BLaER1 (cell line): ENCODE data around the gene NDUFV3.
"Not testable (repeated sequence)": the region's sequence is repeated elsewhere in the genome, so short reads cannot be mapped to it uniquely, and the experiment has no call there.

ENCODE experiments used
- H3K27ac ChIP-seq: shearing (Covaris generic); formaldehyde crosslinking; 2 replicates; pipeline ENCODE4 v1.8.1; 2022
- H3K27me3 ChIP-seq: shearing (Covaris generic); formaldehyde crosslinking; 2 replicates; pipeline ENCODE4 v1.8.1; 2022
- H3K36me3 ChIP-seq: shearing (Covaris generic); formaldehyde crosslinking; 2 replicates; pipeline ENCODE4 v1.8.1; 2022
- H3K4me1 ChIP-seq: shearing (Covaris generic); formaldehyde crosslinking; 2 replicates; pipeline ENCODE4 v1.8.1; 2022
- H3K4me2 ChIP-seq: shearing (Covaris generic); formaldehyde crosslinking; 2 replicates; pipeline ENCODE4 v1.8.1; 2022
- H3K4me3 ChIP-seq: shearing (Covaris generic); formaldehyde crosslinking; 2 replicates; pipeline ENCODE4 v1.8.1; 2022
- H3K9ac ChIP-seq: shearing (Covaris generic); formaldehyde crosslinking; 2 replicates; pipeline ENCODE4 v1.8.1; 2022
- H3K9me3 ChIP-seq: shearing (Covaris generic); formaldehyde crosslinking; 2 replicates; pipeline ENCODE4 v1.8.1; 2022
- H4K20me1 ChIP-seq: shearing (Covaris generic); formaldehyde crosslinking; 2 replicates; pipeline ENCODE4 v1.8.1; 2022
- Cebpa-rat ChIP-seq: shearing (Covaris generic); IDR thresholded peaks from 2 replicates; pipeline ENCODE4 v1.8.1; 2022

Gene NDUFV3

DNA sequence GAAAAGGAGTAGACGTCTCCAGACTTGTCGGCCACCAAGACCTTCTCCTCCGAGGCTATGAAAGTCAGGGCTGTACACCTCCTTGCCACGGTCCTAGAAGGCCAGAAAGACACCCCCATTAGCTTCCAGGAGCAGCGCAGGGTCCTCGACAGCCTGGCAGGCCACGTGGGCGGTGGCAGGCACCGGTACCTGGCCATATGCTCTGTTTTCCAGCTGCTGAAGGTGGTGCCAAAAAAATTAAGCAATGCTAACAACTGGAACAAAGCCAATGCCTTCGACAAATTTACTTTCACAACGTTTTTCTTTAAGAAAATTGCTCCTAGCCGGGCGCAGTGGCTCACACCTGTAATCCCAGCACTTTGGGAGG is 29.6 kb upstream of the NDUFV3 start:
- H3K9ac ChIP-seq = no peak overlapping the region
- TF ChIP-seq Cebpa-rat = no peak
- H3K27me3 ChIP-seq = no peaks in the 10 kb centered on the region
- H3K4me2 ChIP-seq = no peak overlapping the region
- peaks cover 89% of the 10 kb centered on the region for H4K20me1 ChIP-seq
- peaks cover 82% of the 10 kb centered on the region for H3K36me3 ChIP-seq
- no peak overlapping the region for H3K27ac ChIP-seq
- no peak overlapping the region for H3K4me3 ChIP-seq
- peaks cover 60% of the 10 kb centered on the region for H3K4me1 ChIP-seq
- no peaks in the 10 kb centered on the region for H3K9me3 ChIP-seq

DNA sequence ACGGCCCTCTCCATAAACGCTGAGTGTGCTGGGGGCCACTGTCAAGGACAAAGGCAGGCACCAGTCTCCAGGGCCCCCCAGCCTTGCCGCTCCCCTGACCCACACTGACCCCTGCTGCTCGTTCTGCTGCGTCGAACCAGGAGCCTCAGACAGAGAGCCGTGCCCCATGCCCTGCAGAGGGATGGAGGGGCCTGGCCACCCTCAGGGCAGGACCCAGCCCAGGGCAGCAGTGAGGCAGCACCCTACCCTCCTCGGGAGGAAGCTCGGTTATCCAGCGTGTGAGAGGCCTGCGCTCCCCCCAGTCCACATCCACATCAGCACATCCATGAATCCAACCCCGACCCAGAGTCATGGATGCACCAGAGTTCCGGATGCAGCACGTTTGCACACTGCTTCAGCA is 28.8 kb upstream of the NDUFV3 start:
- H3K4me3 ChIP-seq = no peak overlapping the region
- peaks cover 89% of the 10 kb centered on the region for H4K20me1 ChIP-seq
- H3K9me3 ChIP-seq = no peaks in the 10 kb centered on the region
- peak overlapping the region; percentile 53 for H3K9ac ChIP-seq
- H3K36me3 ChIP-seq = peaks cover 82% of the 10 kb centered on the region
- H3K4me1 ChIP-seq = peaks cover 54% of the 10 kb centered on the region
- no peaks in the 10 kb centered on the region for H3K27me3 ChIP-seq
- no peak for TF ChIP-seq Cebpa-rat
- H3K4me2 ChIP-seq = peak overlapping the region; percentile 92
- peak overlapping the region; percentile 73 for H3K27ac ChIP-seq

GRCh38 chr21:42864815-42865775 is 28.0 kb upstream of the NDUFV3 start:
- Histone ChIP-seq H3K4me3 (no peak overlapping the region), H3K4me2 (peak overlapping the region; percentile 92), H3K9me3 (no peaks in the 10 kb centered on the region), H3K36me3 (peaks cover 82% of the 10 kb centered on the region), H4K20me1 (peaks cover 89% of the 10 kb centered on the region), H3K9ac (peak overlapping the region; percentile 53), H3K27me3 (no peaks in the 10 kb centered on the region), H3K4me1 (peaks cover 54% of the 10 kb centered on the region), H3K27ac (peak overlapping the region; percentile 73)
- no peak for TF ChIP-seq Cebpa-rat

DNA sequence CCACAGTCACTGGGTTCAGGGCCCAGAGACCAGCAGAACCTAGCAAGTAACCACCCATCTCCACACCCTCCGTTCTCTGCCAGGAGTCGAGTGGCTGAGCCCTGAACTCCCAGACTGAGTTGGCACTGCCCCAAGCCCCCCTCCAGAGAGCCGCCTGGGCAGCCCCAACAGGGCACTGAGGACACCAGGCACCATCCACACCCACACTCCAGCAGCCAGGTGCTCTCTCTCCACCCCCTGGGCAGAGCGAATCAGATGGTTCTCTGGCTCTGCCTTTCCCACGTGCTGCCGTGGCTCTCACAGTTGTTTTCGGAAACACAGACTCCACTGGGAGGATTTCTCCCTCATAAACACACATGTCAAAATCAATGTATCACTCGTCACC is 27.3 kb upstream of the NDUFV3 start:
- peaks cover 54% of the 10 kb centered on the region for H3K4me1 ChIP-seq
- no peaks in the 10 kb centered on the region for H3K9me3 ChIP-seq
- no peak for TF ChIP-seq Cebpa-rat
- H3K4me3 ChIP-seq = peak overlapping the region; percentile 46; the same call in 1 of the 2 replicates
- H3K27me3 ChIP-seq = no peaks in the 10 kb centered on the region
- H3K36me3 ChIP-seq = peaks cover 82% of the 10 kb centered on the region
- H3K27ac ChIP-seq = peak overlapping the region; percentile 73
- H3K4me2 ChIP-seq = peak overlapping the region; percentile 92
- H4K20me1 ChIP-seq = peaks cover 88% of the 10 kb centered on the region
- peak overlapping the region; percentile 53 for H3K9ac ChIP-seq

- Histone ChIP-seq H3K4me2 (no peak overlapping the region), H3K27me3 (no peaks in the 10 kb centered on the region), H3K9ac (no peak overlapping the region), H4K20me1 (peaks cover 89% of the 10 kb centered on the region), H3K27ac (no peak overlapping the region), H3K9me3 (no peaks in the 10 kb centered on the region), H3K4me1 (peaks cover 47% of the 10 kb centered on the region), H3K4me3 (no peak overlapping the region), H3K36me3 (peaks cover 84% of the 10 kb centered on the region)
- no peak for TF ChIP-seq Cebpa-rat
These were observed 24.9 kb upstream of the NDUFV3 start for GRCh38 chr21:42868196-42868595.

DNA sequence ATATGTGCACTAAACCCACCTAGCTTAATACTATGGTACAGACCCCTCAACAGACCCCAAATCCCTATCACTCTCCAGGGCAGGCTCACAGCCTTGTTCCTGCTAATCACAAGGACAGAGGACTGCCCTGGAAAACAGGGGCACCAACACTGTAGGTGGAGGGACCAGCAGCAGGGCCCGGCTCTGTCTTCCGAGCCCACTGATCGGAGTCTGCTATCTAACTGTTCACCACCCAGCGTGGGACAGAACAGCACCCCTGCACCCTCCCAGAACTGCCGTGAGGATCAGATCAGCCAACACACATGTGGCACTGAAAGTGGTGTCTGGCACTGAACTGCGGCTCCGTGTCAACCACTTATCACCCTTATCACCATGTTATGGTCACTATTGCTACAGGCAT is 20.0 kb upstream of the NDUFV3 start:
- Histone ChIP-seq H3K4me2 (no peak overlapping the region), H3K27ac (no peak overlapping the region), H3K9me3 (no peaks in the 10 kb centered on the region), H3K27me3 (no peaks in the 10 kb centered on the region), H4K20me1 (peaks cover 64% of the 10 kb centered on the region), H3K36me3 (peaks cover 88% of the 10 kb centered on the region), H3K9ac (no peak overlapping the region), H3K4me1 (peaks cover 14% of the 10 kb centered on the region), H3K4me3 (no peak overlapping the region)
- no peak for TF ChIP-seq Cebpa-rat

- not testable (repeated sequence) for H3K9ac ChIP-seq, H3K27me3 ChIP-seq, H3K4me2 ChIP-seq, H3K4me3 ChIP-seq, H3K9me3 ChIP-seq, H3K27ac ChIP-seq
- H3K4me1 ChIP-seq = peaks cover 21% of the 10 kb centered on the region
- H4K20me1 ChIP-seq = peaks cover 39% of the 10 kb centered on the region
- peaks cover 61% of the 10 kb centered on the region for H3K36me3 ChIP-seq
These were observed 17.3 kb upstream of the NDUFV3 start for GRCh38 chr21:42875811-42876210.

DNA sequence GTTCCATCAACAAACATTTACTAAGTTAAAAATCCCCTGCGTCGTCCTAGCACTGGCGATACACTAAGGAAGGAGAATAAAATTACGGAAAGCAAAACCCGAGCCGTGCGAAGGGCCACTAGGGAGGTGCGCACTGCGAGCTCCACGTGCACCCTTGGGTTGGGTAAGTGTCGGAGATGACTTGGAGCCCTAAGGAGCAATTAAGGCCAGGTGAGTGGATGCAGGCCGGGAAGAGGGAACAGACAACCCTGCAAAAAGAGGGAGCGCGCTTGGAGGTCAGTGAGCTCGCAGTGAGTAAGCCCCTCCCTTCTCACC is 14.5 kb upstream of the NDUFV3 start:
- H3K36me3 ChIP-seq = peaks cover 33% of the 10 kb centered on the region
- H3K9me3 ChIP-seq = no peaks in the 10 kb centered on the region
- peaks cover 18% of the 10 kb centered on the region; the same call in 1 of the 2 replicates for H4K20me1 ChIP-seq
- H3K9ac ChIP-seq = peak overlapping the region; percentile 94
- no peaks in the 10 kb centered on the region for H3K27me3 ChIP-seq
- peak overlapping the region; percentile 96 for H3K4me3 ChIP-seq
- peak overlapping the region; percentile 88 for H3K4me2 ChIP-seq
- peaks cover 21% of the 10 kb centered on the region for H3K4me1 ChIP-seq
- peak overlapping the region; percentile 94 for H3K27ac ChIP-seq
- TF ChIP-seq Cebpa-rat = no peak

- no peaks in the 10 kb centered on the region for H3K27me3 ChIP-seq
- TF ChIP-seq Cebpa-rat = no peak
- H3K4me2 ChIP-seq = peak within 1 kb of the TSS; percentile 88
- H3K9me3 ChIP-seq = no peaks in the 10 kb centered on the region
- peaks cover 27% of the 10 kb centered on the region for H3K36me3 ChIP-seq
- peaks cover 21% of the 10 kb centered on the region for H3K4me1 ChIP-seq
- peak within 1 kb of the TSS; percentile 94 for H3K27ac ChIP-seq
- H3K4me3 ChIP-seq = peak within 1 kb of the TSS; percentile 96
- H3K9ac ChIP-seq = peak within 1 kb of the TSS; percentile 94
- peaks cover 14% of the 10 kb centered on the region; the same call in 1 of the 2 replicates for H4K20me1 ChIP-seq
These were observed 13.9 kb upstream of the NDUFV3 start, which contains the start of gene WDR4 for GRCh38 chr21:42878993-42879787. Gene WDR4, minus strand, starts transcription at chr21:42879539. Its CDS starts 44 bp downstream, at chr21:42879495.

GRCh38 chr21:42880352-42880751 is 12.8 kb upstream of the NDUFV3 start:
- peaks cover 21% of the 10 kb centered on the region for H3K4me1 ChIP-seq
- no peak overlapping the region for H3K27ac ChIP-seq
- peak overlapping the region; percentile 96 for H3K4me3 ChIP-seq
- H3K9ac ChIP-seq = peak overlapping the region; percentile 94
- H3K9me3 ChIP-seq = no peaks in the 10 kb centered on the region
- no peak for TF ChIP-seq Cebpa-rat
- H3K36me3 ChIP-seq = peaks cover 16% of the 10 kb centered on the region
- peak overlapping the region; percentile 85 for H3K4me2 ChIP-seq
- H3K27me3 ChIP-seq = no peaks in the 10 kb centered on the region
- H4K20me1 ChIP-seq = peaks cover 14% of the 10 kb centered on the region; the same call in 1 of the 2 replicates
